OCI-LY7 (cell line): ENCODE results near the gene SYTL5. TPM values are rescaled to one million over a fixed set of nuclear protein-coding genes. Genes with fewer than 3 reads are reported as not detected.

ENCODE experiments used
- BruUV-seq: library from RNA; stranded (reverse); fragments of 400-500 nt; replicated peaks from 2 replicates; lab custom pipeline; 2021; lab: Mats Ljungman, UMichigan
- CTCF ChIA-PET: fragments of 300-600 bp; sonication (Branson Sonifier 250); formaldehyde crosslinking; loops from one replicate; lab custom pipeline; 2022; ENCODE audit warnings: antibody characterized with exemption; ENCODE audit not compliant: unreplicated experiment; lab: Charles Lee
- POLR2A ChIA-PET: fragments of 300-600 bp; sonication (Branson Sonifier 250); formaldehyde crosslinking; loops from one replicate; lab custom pipeline; 2022; ENCODE audit warnings: antibody characterized with exemption; lab: Charles Lee
- DNase-seq: peaks from one replicate; pipeline ENCODE4 v3.0.0-alpha.2; 2015; ENCODE audit warnings: low spot score
- H2AFZ ChIP-seq: fragments of 200-600 bp; sonication (generic), shearing (Covaris generic); 2 replicates; pipeline ENCODE4 v1.6.1; 2014; ENCODE audit warnings: mild to moderate bottlenecking, antibody characterized with exemption, low read length, moderate library complexity
- H3K27ac ChIP-seq: fragments of 200-600 bp; sonication (generic); 2 replicates; pipeline ENCODE4 v1.5.1; 2014; ENCODE audit warnings: mixed run types, low read depth, mild to moderate bottlenecking, moderate library complexity, low read length, inconsistent platforms; ENCODE audit not compliant: poor library complexity, severe bottlenecking
- H3K36me3 ChIP-seq: fragments of 200-600 bp; sonication (generic); 2 replicates; pipeline ENCODE4 v1.6.1; 2014; ENCODE audit warnings: mild to moderate bottlenecking, antibody characterized with exemption, low read length, moderate library complexity, mixed read lengths; ENCODE audit not compliant: insufficient read depth
- H3K4me1 ChIP-seq: fragments of 200-600 bp; sonication (generic); 2 replicates; pipeline ENCODE4 v1.5.1; 2014; ENCODE audit warnings: mild to moderate bottlenecking, low read length; ENCODE audit not compliant: insufficient read depth, poor library complexity, severe bottlenecking
- H3K4me2 ChIP-seq: fragments of 200-600 bp; sonication (generic); 2 replicates; pipeline ENCODE4 v1.6.1; 2014; ENCODE audit warnings: mild to moderate bottlenecking, low read length
- H3K4me3 ChIP-seq: fragments of 200-600 bp; sonication (generic); 2 replicates; pipeline ENCODE4 v1.5.1; 2014; ENCODE audit warnings: mild to moderate bottlenecking, low read depth, low read length; ENCODE audit not compliant: poor library complexity, severe bottlenecking
- H3K79me2 ChIP-seq: fragments of 200-600 bp; sonication (generic); 2 replicates; pipeline ENCODE4 v1.6.1; 2016; ENCODE audit warnings: low read depth, mild to moderate bottlenecking, low read length, moderate library complexity, mixed read lengths; ENCODE audit not compliant: insufficient read depth
- H3K9me2 ChIP-seq: fragments of 200-600 bp; sonication (generic); 2 replicates; pipeline ENCODE4 v1.6.1; 2016; ENCODE audit warnings: mild to moderate bottlenecking, low read length, mixed read lengths; ENCODE audit not compliant: insufficient read depth
- H3K9me3 ChIP-seq: fragments of 200-600 bp; sonication (generic); 2 replicates; pipeline ENCODE4 v1.6.1; 2014; ENCODE audit warnings: mild to moderate bottlenecking, mixed run types, low read length, mixed read lengths
- H4K20me1 ChIP-seq: fragments of 200-600 bp; sonication (generic); 2 replicates; pipeline ENCODE4 v1.6.1; 2014; ENCODE audit warnings: mild to moderate bottlenecking, antibody characterized with exemption, low read length, moderate library complexity, mixed read lengths; ENCODE audit not compliant: insufficient read depth
- CTCF ChIP-seq: fragments of 200-600 bp; sonication (generic); conservative IDR thresholded peaks from 2 replicates; pipeline ENCODE4 v1.5.1; 2014; ENCODE audit warnings: mild to moderate bottlenecking, antibody characterized with exemption, low read length, moderate library complexity, mixed read lengths
- EZH2phosphoT487 ChIP-seq: fragments of 200-600 bp; sonication (generic); IDR thresholded peaks from 2 replicates; pipeline ENCODE4 v1.6.1; 2018; ENCODE audit warnings: low read depth, borderline replicate concordance, mild to moderate bottlenecking, mixed run types, antibody characterized with exemption, low read length, moderate library complexity, mixed read lengths
- intact Hi-C: fragments of 100-400 bp; cut with micrococcal nuclease; formaldehyde crosslinking; loops from one replicate; pipeline ENCODE4 v1.10.0; 2022; ENCODE audit not compliant: unreplicated experiment
- total RNA-seq, 2 experiments: library from RNA; depleted of rRNA in 1 of 2; stranded (reverse); fragments of >200 nt in 1 of 2; shearing (Covaris generic) in 1 of 2; gene quantifications; 2 replicates each; pipeline ENCODE4 v1.2.3, GENCODE V29; 2014 to 2022

The SYTL5 gene
- total RNA-seq, 2 experiments from 2014 or later: not detected

- TF ChIP-seq CTCF (no peak), EZH2phosphoT487 (no peak)
- no peak for DNase-seq
- Histone ChIP-seq H3K9me3 (no peaks in the 10 kb centered on the region), H3K4me1 (peaks cover 30% of the 10 kb centered on the region), H3K4me2 (no peak overlapping the region), H3K36me3 (no peaks in the 10 kb centered on the region; the same call in 1 of the 2 replicates), H3K4me3 (no peak overlapping the region), H3K79me2 (no peaks in the 10 kb centered on the region), H3K27ac (no peak overlapping the region), H3K9me2 (no peaks in the 10 kb centered on the region), H2AFZ (0 out of 2 replicates have a peak overlapping the region, but pooled peaks have one; percentile 36), H4K20me1 (no peaks in the 10 kb centered on the region)
- POLR2A ChIA-PET: no interaction called here
- CTCF ChIA-PET: no interaction called here
- intact Hi-C loops: no loop called here
- no TSS peak for BruUV-seq
Observed at GRCh38 chrX:38109042-38109898, 102.9 kb downstream of the SYTL5 start.

GRCh38 chrX:38110231-38110630, 103.9 kb downstream of the SYTL5 start:
- intact Hi-C loops: no loop called here
- POLR2A ChIA-PET: interaction anchor here (0.6 to 0.7 kb wide), 2 partner anchors 243 to 1209 kb away, joined by 3 read pairs; no protein-coding TSS in a partner anchor
- Histone ChIP-seq H2AFZ (no peak overlapping the region), H3K36me3 (no peaks in the 10 kb centered on the region; the same call in 1 of the 2 replicates), H3K79me2 (no peaks in the 10 kb centered on the region), H3K4me3 (no peak overlapping the region), H3K9me2 (no peaks in the 10 kb centered on the region), H3K27ac (no peak overlapping the region), H4K20me1 (no peaks in the 10 kb centered on the region), H3K4me1 (peaks cover 24% of the 10 kb centered on the region), H3K4me2 (no peak overlapping the region), H3K9me3 (no peaks in the 10 kb centered on the region)
- no peak for DNase-seq
- CTCF ChIA-PET: no interaction called here
- BruUV-seq: no TSS peak
- TF ChIP-seq EZH2phosphoT487: no peak
- TF ChIP-seq CTCF: no peak

GRCh38 chrX:38111196-38111595, 104.8 kb downstream of the SYTL5 start:
- Histone ChIP-seq H3K27ac (no peak overlapping the region), H3K9me2 (no peaks in the 10 kb centered on the region), H3K4me3 (no peak overlapping the region), H3K4me2 (no peak overlapping the region), H3K79me2 (no peaks in the 10 kb centered on the region), H4K20me1 (no peaks in the 10 kb centered on the region), H3K9me3 (no peaks in the 10 kb centered on the region), H2AFZ (no peak overlapping the region), H3K4me1 (peaks cover 24% of the 10 kb centered on the region), H3K36me3 (no peaks in the 10 kb centered on the region; the same call in 1 of the 2 replicates)
- BruUV-seq: no TSS peak
- ChIA-PET POLR2A (interaction anchor here (0.7 to 1.3 kb wide), 2 partner anchors 10 to 244 kb away, joined by 3 to 4 read pairs; no protein-coding TSS in a partner anchor), CTCF (no interaction called here)
- no peak for DNase-seq
- intact Hi-C loops: no loop called here
- TF ChIP-seq EZH2phosphoT487 (no peak), CTCF (no peak)
